SHP77 treated with DMSO at 0.1 percent for 48 hours (cell line): Measurements from ENCODE around the gene HSPA1L.
"Not testable (repeated sequence)": the region's sequence is repeated elsewhere in the genome, so short reads cannot be mapped to it uniquely, and the experiment has no call there.

Experiments used
- DNase-seq: peaks from one replicate; lab custom pipeline; 2025; lab: John Stamatoyannopoulos, UW

HSPA1L gene

DNA sequence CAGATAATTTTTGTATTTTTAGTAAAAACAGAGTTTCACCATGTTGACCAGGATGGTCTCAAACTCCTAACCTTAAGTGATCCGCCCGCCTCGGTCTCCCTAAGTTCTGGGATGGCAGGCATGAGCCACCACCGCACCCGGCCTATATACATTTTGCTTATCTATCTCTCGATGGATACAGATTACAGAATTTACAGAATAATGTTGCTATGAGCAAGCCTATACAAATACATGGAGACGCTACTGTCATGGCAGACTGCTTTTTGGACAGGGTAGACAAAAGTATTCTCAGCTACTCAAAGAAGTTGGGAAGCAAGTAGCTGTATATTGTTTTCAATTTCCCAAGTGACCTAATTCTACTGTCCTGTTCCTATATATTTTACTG is 1.6 kb downstream of the HSPA1L start:
- DNase-seq = no peak

GRCh38 chr6:31811645-31812044 is 3.4 kb downstream of the HSPA1L start:
- no peak for DNase-seq

DNA sequence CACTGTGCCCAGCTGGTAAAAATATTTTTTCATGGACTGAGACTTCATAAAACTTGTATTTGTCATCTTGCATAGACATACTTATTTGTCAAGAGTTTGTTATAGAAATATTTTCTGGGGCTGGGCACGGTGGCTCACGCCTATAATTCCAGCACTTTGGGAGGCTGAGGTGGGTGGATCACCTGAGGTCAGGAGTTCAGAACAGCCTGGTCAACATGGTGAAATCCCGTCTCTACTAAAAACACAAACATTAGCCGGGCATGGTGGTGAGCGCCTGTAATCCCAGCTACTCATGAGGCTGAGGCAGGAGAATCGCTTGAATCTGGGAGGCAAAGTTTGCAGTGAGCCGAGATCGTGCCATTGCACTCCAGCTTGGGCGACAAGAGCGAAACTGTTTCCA is 6.5 kb downstream of the HSPA1L start:
- not testable (repeated sequence) for DNase-seq

GRCh38 chr6:31806470-31807272 is 8.4 kb downstream of the HSPA1L start, which contains the start of gene LSM2:
TSS of gene LSM2 (minus strand) at chr6:31806966. CDS start at chr6:31806757, 209 bp downstream.
- peak; percentile 89 for DNase-seq

- DNase-seq = no peak
These were observed 9.1 kb downstream of the HSPA1L start for GRCh38 chr6:31805939-31806469.

DNA sequence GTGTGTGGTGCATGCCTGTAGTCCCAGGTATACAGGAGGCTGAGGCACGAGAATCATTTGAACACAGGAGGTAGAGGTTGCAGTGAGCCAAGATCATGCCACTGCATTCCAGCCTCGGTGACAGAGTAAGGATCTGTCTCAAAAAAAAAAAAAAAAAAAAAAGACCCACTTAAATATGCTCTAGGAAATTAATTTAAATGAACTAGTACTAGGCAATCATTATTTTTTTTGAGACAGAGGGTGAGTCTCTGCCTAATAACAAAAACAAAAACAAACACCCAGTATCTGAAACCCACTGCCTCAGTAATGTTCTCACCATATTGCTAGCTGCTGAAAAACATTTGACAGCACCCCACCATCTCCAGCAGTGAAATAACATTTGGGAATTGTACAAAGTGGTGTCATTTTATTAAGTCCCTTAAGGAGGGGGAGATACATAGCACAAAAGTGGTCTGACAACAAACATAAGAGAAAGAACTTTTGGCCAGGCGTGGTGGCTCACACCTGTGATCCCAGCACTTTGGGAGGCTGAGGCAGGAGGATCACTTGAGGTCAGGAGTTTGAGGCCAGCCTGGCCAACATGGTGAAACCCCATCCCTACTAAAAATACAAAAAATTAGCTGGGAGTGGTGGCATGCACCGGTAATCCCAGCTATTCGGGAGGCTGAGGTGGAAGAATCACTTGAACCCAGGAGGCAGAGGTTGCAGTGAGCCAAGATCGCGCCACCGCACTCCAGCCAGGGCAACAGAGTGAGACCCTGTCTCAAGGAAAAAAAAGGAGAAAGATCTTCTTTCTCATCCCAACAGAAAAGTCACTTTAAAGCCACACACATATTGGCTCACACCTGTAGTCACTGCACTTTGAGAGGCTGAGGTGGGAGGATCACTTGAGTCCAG is 13.8 kb downstream of the HSPA1L start:
- DNase-seq = not testable (repeated sequence)

DNA sequence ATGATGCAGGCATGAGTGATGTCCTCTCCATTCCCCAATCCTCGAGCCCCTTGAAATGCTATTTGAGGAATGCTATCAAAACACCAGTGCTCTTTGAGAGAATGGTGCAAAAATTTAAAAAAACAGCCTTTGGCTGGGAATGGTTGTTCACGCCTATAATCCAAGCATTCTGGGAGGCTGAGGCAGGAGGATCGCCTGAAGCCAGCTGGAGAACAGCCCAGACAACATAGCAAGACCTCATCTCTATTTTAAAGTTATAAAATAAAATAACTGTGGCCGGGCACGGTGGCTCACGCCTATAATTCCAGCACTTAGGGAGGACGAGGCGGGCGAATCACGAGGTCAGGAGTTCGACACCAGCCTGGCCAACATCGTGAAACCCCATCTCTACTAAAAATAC is 15.3 kb downstream of the HSPA1L start:
- no peak for DNase-seq

- no peak for DNase-seq
These were observed 17.5 kb downstream of the HSPA1L start for GRCh38 chr6:31797588-31797987.

GRCh38 chr6:31796993-31797385 is 18.1 kb downstream of the HSPA1L start:
- DNase-seq = no peak

DNA sequence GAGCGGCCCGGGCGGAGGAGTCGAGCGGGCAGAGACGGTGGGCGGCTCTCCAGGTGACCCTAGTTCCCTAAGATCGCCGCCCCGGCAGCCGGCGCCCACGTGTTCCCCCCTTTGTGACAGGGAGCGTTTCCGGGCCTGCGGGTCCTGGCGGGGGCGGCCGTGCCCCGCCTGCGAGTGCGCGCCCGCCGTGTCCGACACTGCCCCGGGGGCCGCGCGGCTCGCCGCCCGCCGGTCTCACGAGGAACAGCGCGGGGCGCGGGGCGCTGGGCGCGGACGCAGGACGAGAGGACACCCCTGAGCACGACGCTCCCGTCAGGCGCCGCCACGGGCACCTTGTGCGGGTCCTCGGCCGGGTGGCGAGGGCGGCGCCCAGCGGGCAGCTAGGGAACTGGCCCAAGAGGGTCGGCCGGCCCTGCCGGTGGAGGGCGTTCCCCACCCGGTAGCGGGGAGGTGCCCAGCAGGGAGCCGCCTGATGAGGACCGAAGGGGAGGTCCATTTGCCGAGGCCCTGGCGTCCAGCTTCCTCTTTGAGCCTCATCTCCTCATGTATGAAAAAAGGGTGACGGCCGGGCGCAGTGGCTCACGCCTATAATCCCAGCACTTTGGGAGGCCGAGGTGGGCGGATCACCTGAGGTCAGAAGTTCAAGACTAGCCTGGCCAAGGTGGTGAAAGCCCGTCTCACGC is 19.3 kb downstream of the HSPA1L start, which contains the start of gene VARS1:
TSS of gene VARS1 (minus strand) at position 137 of the 683 bp plus-strand sequence. CDS start 535 bp downstream, outside the sequence.
- DNase-seq = peak; percentile 60

GRCh38 chr6:31794866-31795615 is 20.0 kb downstream of the HSPA1L start:
- no peak for DNase-seq

- DNase-seq = no peak
These were observed 20.7 kb downstream of the HSPA1L start for GRCh38 chr6:31794294-31794865.

GRCh38 chr6:31793927-31794245 is 21.2 kb downstream of the HSPA1L start:
- not testable (repeated sequence) for DNase-seq

- no peak for DNase-seq
These were observed 22.3 kb downstream of the HSPA1L start for GRCh38 chr6:31792761-31793171.

- DNase-seq = no peak
These were observed 23.1 kb downstream of the HSPA1L start for GRCh38 chr6:31792090-31792374.

- DNase-seq = no peak
These were observed 23.6 kb downstream of the HSPA1L start for GRCh38 chr6:31791324-31792089.

- DNase-seq = no peak
These were observed 29.6 kb downstream of the HSPA1L start for GRCh38 chr6:31785475-31785874.

DNA sequence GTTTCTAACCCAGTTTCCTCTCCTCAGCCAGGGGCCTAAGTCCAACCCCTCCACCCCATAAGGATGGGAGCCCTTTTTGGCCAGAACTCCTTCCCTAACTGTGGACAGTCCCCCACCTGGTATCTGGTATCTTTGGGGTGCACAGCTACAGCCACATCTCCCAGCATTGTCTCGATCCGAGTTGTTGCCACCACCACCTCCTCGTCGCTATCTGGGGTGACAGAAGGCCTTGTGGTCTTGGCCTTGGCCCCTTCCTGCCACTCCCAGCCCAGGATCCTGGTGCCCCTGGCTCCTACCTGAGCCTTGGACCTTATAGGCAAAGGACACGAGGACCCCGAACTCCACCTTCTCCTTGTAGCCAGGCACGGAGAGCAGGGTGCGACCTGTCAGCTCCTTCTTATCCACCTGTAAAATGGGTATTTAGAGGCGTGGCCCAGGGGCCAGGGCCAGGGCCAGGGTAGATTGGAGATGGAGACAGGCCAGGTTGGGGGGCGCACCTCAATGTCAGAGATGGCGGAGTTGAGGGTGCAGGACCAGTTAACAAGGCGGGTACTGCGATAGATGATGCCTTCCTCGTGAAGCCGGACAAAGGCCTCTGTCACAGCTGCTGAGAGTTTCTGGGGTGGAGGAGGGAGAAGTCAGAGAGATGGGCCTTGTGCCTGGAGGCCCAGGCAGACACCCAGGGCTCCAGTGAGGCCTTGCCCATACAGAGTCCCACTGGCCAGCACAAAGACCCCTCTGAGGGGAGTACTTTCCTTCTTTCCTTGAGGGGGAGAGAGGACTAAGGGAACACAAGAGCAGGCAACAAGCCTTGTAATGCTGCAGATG is 30.8 kb downstream of the HSPA1L start:
- DNase-seq = no peak

- no peak for DNase-seq
These were observed 32.8 kb downstream of the HSPA1L start for GRCh38 chr6:31782126-31782855.
